ENCODE measurements around the gene POU5F1. TPM values are rescaled to one million over a fixed set of nuclear protein-coding genes. Genes with fewer than 3 reads are reported as not detected.
"Not testable (repeated sequence)": the region's sequence is repeated elsewhere in the genome, so short reads cannot be mapped to it uniquely, and the experiment has no call there.

POU5F1 gene
- polyA plus RNA-seq, 1 donor (not counting 4 experiments of a cell fraction or from before 2014, with no cell fraction given), result 1.6 TPM

GRCh38 chr6:31197559-31198305 is 27.2 kb upstream of the POU5F1 start:
- Histone ChIP-seq H3K36me3 (ENCODE audit: control insufficient read depth in 2 of 2, extremely low read depth in 1 of 2, insufficient read depth in 2 of 2, low read length in 2 of 2) (no peaks in the 10 kb centered on the region), H3K9me3 (ENCODE audit: control insufficient read depth, low read depth, low read length) (no peaks in the 10 kb centered on the region), H3K27me3 (ENCODE audit: control insufficient read depth, extremely low read depth, insufficient read depth, low read length) (no peaks in the 10 kb centered on the region), H3K9me1 (ENCODE audit: control insufficient read depth, extremely low read depth, insufficient read depth, low read length) (no peaks in the 10 kb centered on the region), H3K9ac (ENCODE audit: control insufficient read depth, extremely low read depth, insufficient read depth, low read length) (peak overlapping the region; percentile 75), H2AFZ (ENCODE audit: control insufficient read depth, low read length) (peak overlapping the region; percentile 80), H3K27ac (ENCODE audit: control insufficient read depth, insufficient read depth, low read length) (peak overlapping the region; percentile 77), H4K20me1 (ENCODE audit: control insufficient read depth, extremely low read depth, insufficient read depth, low read length) (no peaks in the 10 kb centered on the region), H3K4me2 (ENCODE audit: control insufficient read depth, extremely low read depth, insufficient read depth, low read depth, low read length) (peak overlapping the region; percentile 69), H3K4me1 (ENCODE audit: control insufficient read depth, extremely low read depth, insufficient read depth, low read length) (peaks cover 8% of the 10 kb centered on the region), H3K79me2 (ENCODE audit: control insufficient read depth, insufficient read depth, low read length) (no peaks in the 10 kb centered on the region), H3K4me3 (ENCODE audit: control insufficient read depth in 2 of 3, extremely low read depth in 1 of 3, insufficient read depth in 2 of 3, low read depth in 1 of 3, low read length in 3 of 3) (peak overlapping the region; percentile 60 to 78 (median 76))
- FAIRE-seq (no peak), DNase-seq (ENCODE audit: low read depth, low spot score) (no peak)
- TF ChIP-seq EZH2 (IDR thresholded peaks at IDR 0.05; ENCODE audit: low read length) (no peak), CTCF (optimal IDR thresholded peaks at IDR 0.05 in 1 of 3, IDR thresholded peaks at IDR 0.05 in 1 of 3, conservative IDR thresholded peaks at IDR 0.05 in 1 of 3; ENCODE audit: extremely low read depth in 1 of 3, insufficient read depth in 2 of 3, low read length in 3 of 3) (no peak)
- dilution Hi-C loops (cut with MboI; ENCODE audit: extremely low pct_ligation_motif_present, low sequenced_read_pairs), result no loop called here

- Histone ChIP-seq H3K4me2 (ENCODE audit: control insufficient read depth, extremely low read depth, insufficient read depth, low read depth, low read length) (peak overlapping the region; percentile 69), H2AFZ (ENCODE audit: control insufficient read depth, low read length) (peak overlapping the region; percentile 80)
- H3K79me2 ChIP-seq (ENCODE audit: control insufficient read depth, insufficient read depth, low read length); H3K9me3 ChIP-seq (ENCODE audit: control insufficient read depth, low read depth, low read length); dilution Hi-C loops (cut with MboI; ENCODE audit: extremely low pct_ligation_motif_present, low sequenced_read_pairs); H3K9me1 ChIP-seq (ENCODE audit: control insufficient read depth, extremely low read depth, insufficient read depth, low read length); H3K4me1 ChIP-seq (ENCODE audit: control insufficient read depth, extremely low read depth, insufficient read depth, low read length); H3K36me3 ChIP-seq (ENCODE audit: control insufficient read depth in 2 of 2, extremely low read depth in 1 of 2, insufficient read depth in 2 of 2, low read length in 2 of 2); H3K27me3 ChIP-seq (ENCODE audit: control insufficient read depth, extremely low read depth, insufficient read depth, low read length); DNase-seq (ENCODE audit: low read depth, low spot score); H4K20me1 ChIP-seq (ENCODE audit: control insufficient read depth, extremely low read depth, insufficient read depth, low read length); H3K27ac ChIP-seq (ENCODE audit: control insufficient read depth, insufficient read depth, low read length); H3K4me3 ChIP-seq (ENCODE audit: control insufficient read depth in 2 of 3, extremely low read depth in 1 of 3, insufficient read depth in 2 of 3, low read depth in 1 of 3, low read length in 3 of 3); H3K9ac ChIP-seq (ENCODE audit: control insufficient read depth, extremely low read depth, insufficient read depth, low read length); FAIRE-seq: not testable (repeated sequence)
These were observed 26.0 kb upstream of the POU5F1 start for GRCh38 chr6:31196251-31197022.

- H3K9ac ChIP-seq (ENCODE audit: control insufficient read depth, extremely low read depth, insufficient read depth, low read length); DNase-seq (ENCODE audit: low read depth, low spot score); H3K27me3 ChIP-seq (ENCODE audit: control insufficient read depth, extremely low read depth, insufficient read depth, low read length); H3K4me1 ChIP-seq (ENCODE audit: control insufficient read depth, extremely low read depth, insufficient read depth, low read length); H2AFZ ChIP-seq (ENCODE audit: control insufficient read depth, low read length); H3K4me3 ChIP-seq (ENCODE audit: control insufficient read depth in 2 of 3, extremely low read depth in 1 of 3, insufficient read depth in 2 of 3, low read depth in 1 of 3, low read length in 3 of 3); H3K36me3 ChIP-seq (ENCODE audit: control insufficient read depth in 2 of 2, extremely low read depth in 1 of 2, insufficient read depth in 2 of 2, low read length in 2 of 2); H3K4me2 ChIP-seq (ENCODE audit: control insufficient read depth, extremely low read depth, insufficient read depth, low read depth, low read length); H3K79me2 ChIP-seq (ENCODE audit: control insufficient read depth, insufficient read depth, low read length); H3K27ac ChIP-seq (ENCODE audit: control insufficient read depth, insufficient read depth, low read length); H3K9me3 ChIP-seq (ENCODE audit: control insufficient read depth, low read depth, low read length); H4K20me1 ChIP-seq (ENCODE audit: control insufficient read depth, extremely low read depth, insufficient read depth, low read length); H3K9me1 ChIP-seq (ENCODE audit: control insufficient read depth, extremely low read depth, insufficient read depth, low read length); dilution Hi-C loops (cut with MboI; ENCODE audit: extremely low pct_ligation_motif_present, low sequenced_read_pairs); FAIRE-seq: not testable (repeated sequence)
These were observed 25.0 kb upstream of the POU5F1 start for GRCh38 chr6:31195308-31195979.
